Gastroesophageal sphincter (tissue), 3 donors: ENCODE measurements around the gene TPT1.
"Not testable (repeated sequence)": the region's sequence is repeated elsewhere in the genome, so short reads cannot be mapped to it uniquely, and the experiment has no call there.

Source experiments
- CTCF ChIP-seq, 4 experiments: fragments of 200-600 bp in 2 of 4; fragments of 450-650 bp in 2 of 4; sonication (generic) in 1 of 4; IDR thresholded peaks; one replicate each; pipeline ENCODE4 v1.5.1; 2017 to 2019; ENCODE audit warnings: antibody characterized with exemption in 4 of 4, mild to moderate bottlenecking in 2 of 4, moderate library complexity in 2 of 4
- EP300 ChIP-seq: sonication (generic); formaldehyde crosslinking; IDR thresholded peaks from one replicate; pipeline ENCODE4 v1.6.1; 2017; ENCODE audit warnings: antibody characterized with exemption, mild to moderate bottlenecking
- POLR2A ChIP-seq, 2 donors: fragments of 450-650 bp; IDR thresholded peaks; one replicate each; pipeline ENCODE4 v1.6.1; 2017; ENCODE audit warnings: antibody characterized with exemption in 2 of 2, mild to moderate bottlenecking in 2 of 2, moderate library complexity in 1 of 2
- POLR2AphosphoS5 ChIP-seq: sonication (generic); formaldehyde crosslinking; IDR thresholded peaks from one replicate; pipeline ENCODE4 v1.6.1; 2017; ENCODE audit warnings: antibody characterized with exemption

DNA sequence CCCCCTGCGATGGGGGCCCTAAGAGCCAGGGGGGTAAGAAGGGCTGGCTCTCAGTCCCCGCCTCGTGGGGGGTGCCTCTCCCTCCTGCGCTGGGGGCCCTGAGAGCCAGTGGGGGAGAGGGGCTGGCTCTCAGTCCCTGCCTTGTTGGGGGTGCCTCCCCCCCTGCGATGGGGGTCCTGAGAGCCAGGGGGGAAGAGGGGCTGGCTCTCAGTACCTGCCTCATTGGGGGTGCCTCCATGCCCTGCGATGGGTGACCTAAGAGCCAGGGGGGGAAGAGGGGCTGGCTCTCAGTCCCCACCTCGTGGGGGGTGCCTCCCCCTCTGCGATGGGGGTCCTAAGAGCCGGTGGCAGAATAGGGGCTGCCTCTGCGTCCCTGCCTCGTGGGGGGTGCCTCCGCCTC, 36.3 kb upstream of the TPT1 start:
- TF ChIP-seq POLR2A (IDR thresholded peaks at IDR 0.05); CTCF (IDR thresholded peaks at IDR 0.05); EP300; POLR2AphosphoS5: not testable (repeated sequence)
